ENCODE measurements around the gene ATL3. TPM values are rescaled to one million over a fixed set of nuclear protein-coding genes. Genes with fewer than 3 reads are reported as not detected.
"Not testable (repeated sequence)": the region's sequence is repeated elsewhere in the genome, so short reads cannot be mapped to it uniquely, and the experiment has no call there.

ATL3 gene
- total RNA-seq, 1 donor from 2014 or later, result 72.2 TPM

- intact Hi-C loops (cut with DNase I), result no loop called here
- H3K27ac ChIP-seq, result no peak overlapping the region
- no peaks in the 10 kb centered on the region for H3K27me3 ChIP-seq
- no peak overlapping the region for H3K4me3 ChIP-seq
- H3K9me3 ChIP-seq, result no peaks in the 10 kb centered on the region
- H3K36me3 ChIP-seq, result no peaks in the 10 kb centered on the region
- H3K4me1 ChIP-seq, result no peaks in the 10 kb centered on the region
- TF ChIP-seq POLR2A (IDR thresholded peaks at IDR 0.05) (no peak), POLR2AphosphoS5 (IDR thresholded peaks at IDR 0.05; ENCODE audit: insufficient read depth in 1 of 2, low read depth in 1 of 2) (no peak), CTCF (IDR thresholded peaks at IDR 0.05) (no peak)
- DNase-seq (ENCODE audit: extremely low spot score in 2 of 2), result no peak
These were observed 82.2 kb downstream of the ATL3 start for GRCh38 chr11:63589000-63589399.

GRCh38 chr11:63586451-63587166 is 84.6 kb downstream of the ATL3 start:
- no peak for DNase-seq (ENCODE audit: extremely low spot score in 2 of 2)
- Histone ChIP-seq H3K27ac (no peak overlapping the region), H3K4me1 (no peaks in the 10 kb centered on the region), H3K9me3 (peaks cover 3% of the 10 kb centered on the region), H3K4me3 (no peak overlapping the region), H3K36me3 (no peaks in the 10 kb centered on the region), H3K27me3 (no peaks in the 10 kb centered on the region)
- TF ChIP-seq CTCF (IDR thresholded peaks at IDR 0.05) (no peak), POLR2A (IDR thresholded peaks at IDR 0.05) (no peak), POLR2AphosphoS5 (IDR thresholded peaks at IDR 0.05; ENCODE audit: insufficient read depth in 1 of 2, low read depth in 1 of 2) (no peak)
- intact Hi-C loops (cut with DNase I), result no loop called here

GRCh38 chr11:63583357-63583677 is 87.9 kb downstream of the ATL3 start:
- Histone ChIP-seq H3K9me3 (peaks cover 9% of the 10 kb centered on the region), H3K36me3 (no peaks in the 10 kb centered on the region), H3K4me1 (no peaks in the 10 kb centered on the region), H3K27ac (no peak overlapping the region), H3K27me3 (no peaks in the 10 kb centered on the region), H3K4me3 (no peak overlapping the region)
- DNase-seq (ENCODE audit: extremely low spot score in 2 of 2), result no peak
- intact Hi-C loops (cut with DNase I), result no loop called here
- TF ChIP-seq CTCF (IDR thresholded peaks at IDR 0.05) (no peak), POLR2A (IDR thresholded peaks at IDR 0.05) (no peak), POLR2AphosphoS5 (IDR thresholded peaks at IDR 0.05; ENCODE audit: insufficient read depth in 1 of 2, low read depth in 1 of 2) (no peak)

GRCh38 chr11:63581224-63581623 is 90.0 kb downstream of the ATL3 start:
- H3K9me3 ChIP-seq; H3K4me3 ChIP-seq; H3K4me1 ChIP-seq; H3K36me3 ChIP-seq; H3K27me3 ChIP-seq; intact Hi-C loops (cut with DNase I); DNase-seq (ENCODE audit: extremely low spot score in 2 of 2); H3K27ac ChIP-seq: not testable (repeated sequence)

GRCh38 chr11:63578882-63579281 is 92.3 kb downstream of the ATL3 start:
- not testable (repeated sequence) for H3K36me3 ChIP-seq

GRCh38 chr11:63574856-63575602 is 96.1 kb downstream of the ATL3 start:
- Histone ChIP-seq H3K9me3 (no peaks in the 10 kb centered on the region), H3K36me3 (no peaks in the 10 kb centered on the region), H3K27me3 (no peaks in the 10 kb centered on the region), H3K4me3 (peak overlapping the region; percentile 21 to 26), H3K4me1 (peaks cover 21% of the 10 kb centered on the region), H3K27ac (peak overlapping the region; percentile 64)
- DNase-seq (ENCODE audit: extremely low spot score in 2 of 2), result no peak
- TF ChIP-seq CTCF (IDR thresholded peaks at IDR 0.05) (no peak), POLR2A (IDR thresholded peaks at IDR 0.05) (no peak), POLR2AphosphoS5 (IDR thresholded peaks at IDR 0.05; ENCODE audit: insufficient read depth in 1 of 2, low read depth in 1 of 2) (no peak)
- intact Hi-C loops (cut with DNase I), result no loop called here

More at GRCh38 chr11:63578882-63579281, 92.3 kb downstream of the ATL3 start:
- H3K27ac ChIP-seq; DNase-seq (ENCODE audit: extremely low spot score in 2 of 2); H3K9me3 ChIP-seq; intact Hi-C loops (cut with DNase I); H3K27me3 ChIP-seq; H3K4me3 ChIP-seq: not testable (repeated sequence)
- peaks cover 17% of the 10 kb centered on the region for H3K4me1 ChIP-seq
